Measurements from ENCODE around the gene PPFIBP2. TPM values are rescaled to one million over a fixed set of nuclear protein-coding genes. Genes with fewer than 3 reads are reported as not detected.
A peak's percentile ranks its signal among the peaks of the same experiment; 100 is the strongest.

Gene PPFIBP2
- total RNA-seq, 2 experiments from 2014 or later = 22.2 to 26.1 TPM

GRCh38 chr11:7547687-7548086 lies 33.9 kb downstream of the PPFIBP2 start:
- Mint-ChIP-seq H3K4me3 (no peak overlapping the region), H3K4me1 (ENCODE audit: low read depth) (peaks cover 18% of the 10 kb centered on the region), H3K36me3 (ENCODE audit: low read depth) (peaks cover 12% of the 10 kb centered on the region), H3K9me3 (no peaks in the 10 kb centered on the region), H3K27ac (no peak overlapping the region), H3K27me3 (ENCODE audit: low read depth) (no peaks in the 10 kb centered on the region)
- CTCF ChIA-PET = interaction anchor here (0.8 to 2.6 kb wide), 5 partner anchors 9 to 109 kb away, joined by 3 to 21 read pairs (median 6); partner anchors contain the start of gene PPFIBP2
- intact Hi-C loops (cut with micrococcal nuclease) = no loop called here
- no peak for DNase-seq

- Mint-ChIP-seq H3K27ac (no peak overlapping the region), H3K9me3 (no peaks in the 10 kb centered on the region), H3K36me3 (ENCODE audit: low read depth) (peaks cover 15% of the 10 kb centered on the region), H3K27me3 (ENCODE audit: low read depth) (no peaks in the 10 kb centered on the region), H3K4me3 (no peak overlapping the region), H3K4me1 (ENCODE audit: low read depth) (peaks cover 11% of the 10 kb centered on the region)
- CTCF ChIA-PET = interaction anchor here (0.6 to 2.6 kb wide), 8 partner anchors 10 to 456 kb away, joined by 3 to 21 read pairs (median 5); partner anchors contain the start of gene PPFIBP2
- DNase-seq = peak; percentile 63
- intact Hi-C loops (cut with micrococcal nuclease) = loop anchor here (1.0 kb wide), 1 partner anchor 35 kb away; the partner anchor contains the start of gene PPFIBP2
These were observed 35.0 kb downstream of the PPFIBP2 start for GRCh38 chr11:7548659-7549274.

GRCh38 chr11:7549681-7550080 lies 35.9 kb downstream of the PPFIBP2 start:
- Mint-ChIP-seq H3K27ac (no peak overlapping the region), H3K27me3 (ENCODE audit: low read depth) (no peaks in the 10 kb centered on the region), H3K4me1 (ENCODE audit: low read depth) (peaks cover 11% of the 10 kb centered on the region), H3K4me3 (no peak overlapping the region), H3K9me3 (no peaks in the 10 kb centered on the region), H3K36me3 (ENCODE audit: low read depth) (peaks cover 21% of the 10 kb centered on the region)
- CTCF ChIA-PET = interaction anchor here (0.7 to 2.6 kb wide), 6 partner anchors 10 to 457 kb away, joined by 3 to 21 read pairs (median 5); partner anchors contain the start of gene PPFIBP2
- no peak for DNase-seq
- intact Hi-C loops (cut with micrococcal nuclease) = loop anchor here (1.0 kb wide), 1 partner anchor 36 kb away; the partner anchor contains the start of gene PPFIBP2

GRCh38 chr11:7551571-7551970 lies 37.8 kb downstream of the PPFIBP2 start:
- no peak overlapping the region for H3K4me3 Mint-ChIP-seq
- intact Hi-C loops (cut with micrococcal nuclease) = no loop called here
- H3K9me3 Mint-ChIP-seq = no peaks in the 10 kb centered on the region
- peaks cover 10% of the 10 kb centered on the region for H3K4me1 Mint-ChIP-seq (ENCODE audit: low read depth)
- CTCF ChIA-PET = interaction anchor here (1.1 to 1.6 kb wide), 2 partner anchors 12 to 36 kb away, joined by 4 to 9 read pairs; no protein-coding TSS in a partner anchor
- no peaks in the 10 kb centered on the region for H3K27me3 Mint-ChIP-seq (ENCODE audit: low read depth)
- H3K27ac Mint-ChIP-seq = no peak overlapping the region
- no peak for DNase-seq
- peaks cover 24% of the 10 kb centered on the region for H3K36me3 Mint-ChIP-seq (ENCODE audit: low read depth)

GRCh38 chr11:7552666-7553065 lies 38.9 kb downstream of the PPFIBP2 start:
- Mint-ChIP-seq H3K27me3 (ENCODE audit: low read depth) (no peaks in the 10 kb centered on the region), H3K9me3 (no peaks in the 10 kb centered on the region), H3K27ac (no peak overlapping the region), H3K4me1 (ENCODE audit: low read depth) (peaks cover 15% of the 10 kb centered on the region), H3K36me3 (ENCODE audit: low read depth) (peaks cover 27% of the 10 kb centered on the region), H3K4me3 (no peak overlapping the region)
- intact Hi-C loops (cut with micrococcal nuclease) = no loop called here
- CTCF ChIA-PET = interaction anchor here (1.1 kb wide), 1 partner anchor 37 kb away, joined by 4 read pairs; no protein-coding TSS in a partner anchor
- no peak for DNase-seq

GRCh38 chr11:7555052-7555699 lies 41.4 kb downstream of the PPFIBP2 start:
- Mint-ChIP-seq H3K9me3 (no peaks in the 10 kb centered on the region), H3K4me3 (no peak overlapping the region), H3K4me1 (ENCODE audit: low read depth) (peaks cover 12% of the 10 kb centered on the region), H3K36me3 (ENCODE audit: low read depth) (peaks cover 27% of the 10 kb centered on the region), H3K27me3 (ENCODE audit: low read depth) (no peaks in the 10 kb centered on the region), H3K27ac (no peak overlapping the region)
- CTCF ChIA-PET = no interaction called here
- no peak for DNase-seq
- intact Hi-C loops (cut with micrococcal nuclease) = no loop called here

- Mint-ChIP-seq H3K27me3 (ENCODE audit: low read depth) (no peaks in the 10 kb centered on the region), H3K9me3 (no peaks in the 10 kb centered on the region), H3K36me3 (ENCODE audit: low read depth) (peaks cover 18% of the 10 kb centered on the region), H3K27ac (no peak overlapping the region), H3K4me1 (ENCODE audit: low read depth) (peaks cover 12% of the 10 kb centered on the region), H3K4me3 (no peak overlapping the region)
- intact Hi-C loops (cut with micrococcal nuclease) = no loop called here
- DNase-seq = no peak
- CTCF ChIA-PET = no interaction called here
These were observed 44.2 kb downstream of the PPFIBP2 start for GRCh38 chr11:7558046-7558445.

GRCh38 chr11:7559398-7560283 lies 45.8 kb downstream of the PPFIBP2 start:
- H3K36me3 Mint-ChIP-seq (ENCODE audit: low read depth) = peaks cover 10% of the 10 kb centered on the region
- no peaks in the 10 kb centered on the region for H3K9me3 Mint-ChIP-seq
- DNase-seq = no peak
- peaks cover 12% of the 10 kb centered on the region for H3K4me1 Mint-ChIP-seq (ENCODE audit: low read depth)
- intact Hi-C loops (cut with micrococcal nuclease) = no loop called here
- H3K4me3 Mint-ChIP-seq = no peak overlapping the region
- CTCF ChIA-PET = interaction anchor here (0.6 to 1.9 kb wide), 2 partner anchors 10 to 12 kb away, joined by 4 to 6 read pairs; no protein-coding TSS in a partner anchor
- H3K27ac Mint-ChIP-seq = no peak overlapping the region
- H3K27me3 Mint-ChIP-seq (ENCODE audit: low read depth) = no peaks in the 10 kb centered on the region

GRCh38 chr11:7561562-7561961 lies 47.8 kb downstream of the PPFIBP2 start:
- no peaks in the 10 kb centered on the region for H3K27me3 Mint-ChIP-seq (ENCODE audit: low read depth)

GRCh38 chr11:7563281-7563680 lies 49.5 kb downstream of the PPFIBP2 start:
- H3K36me3 Mint-ChIP-seq (ENCODE audit: low read depth) = peaks cover 28% of the 10 kb centered on the region
- CTCF ChIA-PET = no interaction called here
- H3K4me3 Mint-ChIP-seq = no peak overlapping the region
- peaks cover 2% of the 10 kb centered on the region for H3K9me3 Mint-ChIP-seq
- intact Hi-C loops (cut with micrococcal nuclease) = no loop called here
- no peaks in the 10 kb centered on the region for H3K27me3 Mint-ChIP-seq (ENCODE audit: low read depth)
- no peak overlapping the region for H3K27ac Mint-ChIP-seq
- H3K4me1 Mint-ChIP-seq (ENCODE audit: low read depth) = peaks cover 4% of the 10 kb centered on the region
- DNase-seq = no peak

More at GRCh38 chr11:7561562-7561961, 47.8 kb downstream of the PPFIBP2 start:
- no peak for DNase-seq
- no peak overlapping the region for H3K27ac Mint-ChIP-seq
- H3K9me3 Mint-ChIP-seq = no peaks in the 10 kb centered on the region
- CTCF ChIA-PET = no interaction called here
- intact Hi-C loops (cut with micrococcal nuclease) = no loop called here
- peaks cover 21% of the 10 kb centered on the region for H3K36me3 Mint-ChIP-seq (ENCODE audit: low read depth)
- peaks cover 9% of the 10 kb centered on the region for H3K4me1 Mint-ChIP-seq (ENCODE audit: low read depth)
- H3K4me3 Mint-ChIP-seq = no peak overlapping the region

GRCh38 chr11:7564803-7565202 lies 51.0 kb downstream of the PPFIBP2 start:
- Mint-ChIP-seq H3K4me1 (ENCODE audit: low read depth) (no peaks in the 10 kb centered on the region), H3K36me3 (ENCODE audit: low read depth) (peaks cover 33% of the 10 kb centered on the region)
- intact Hi-C loops (cut with micrococcal nuclease) = no loop called here

GRCh38 chr11:7567311-7567710 lies 53.5 kb downstream of the PPFIBP2 start:
- Mint-ChIP-seq H3K9me3 (peaks cover 2% of the 10 kb centered on the region), H3K36me3 (ENCODE audit: low read depth) (peaks cover 33% of the 10 kb centered on the region), H3K4me1 (ENCODE audit: low read depth) (peaks cover 2% of the 10 kb centered on the region), H3K27me3 (ENCODE audit: low read depth) (no peaks in the 10 kb centered on the region), H3K4me3 (no peak overlapping the region), H3K27ac (no peak overlapping the region)
- no peak for DNase-seq
- CTCF ChIA-PET = no interaction called here
- intact Hi-C loops (cut with micrococcal nuclease) = no loop called here

More at GRCh38 chr11:7564803-7565202, 51.0 kb downstream of the PPFIBP2 start:
- CTCF ChIA-PET = interaction anchor here (1.0 kb wide), 1 partner anchor 130 kb away, joined by 4 read pairs; no protein-coding TSS in a partner anchor
- H3K4me3 Mint-ChIP-seq = no peak overlapping the region
- H3K9me3 Mint-ChIP-seq = peaks cover 2% of the 10 kb centered on the region
- no peak for DNase-seq
- no peak overlapping the region for H3K27ac Mint-ChIP-seq
- no peaks in the 10 kb centered on the region for H3K27me3 Mint-ChIP-seq (ENCODE audit: low read depth)

Data from activated naive CD4-positive, alpha-beta T cell treated with anti-CD3 and anti-CD28 coated beads for 36 hours (primary cell).